ENCODE measurements around the gene NRK. TPM values are rescaled to one million over a fixed set of nuclear protein-coding genes. Genes with fewer than 3 reads are reported as not detected.
"Not testable (repeated sequence)": the region's sequence is repeated elsewhere in the genome, so short reads cannot be mapped to it uniquely, and the experiment has no call there.

The NRK gene
- total RNA-seq, 1 experiment from 2014 or later, result not detected

- Mint-ChIP-seq H3K27ac (ENCODE audit: unreplicated experiment) (no peak overlapping the region), H3K9me3 (ENCODE audit: low read depth, unreplicated experiment) (peaks cover 4% of the 10 kb centered on the region), H3K27me3 (ENCODE audit: unreplicated experiment) (no peaks in the 10 kb centered on the region), H3K4me1 (ENCODE audit: low read depth, unreplicated experiment) (no peaks in the 10 kb centered on the region), H3K36me3 (ENCODE audit: insufficient read depth, unreplicated experiment) (no peaks in the 10 kb centered on the region), H3K4me3 (ENCODE audit: low read depth, unreplicated experiment) (no peak overlapping the region)
- intact Hi-C loops (cut with micrococcal nuclease; ENCODE audit: unreplicated experiment), result no loop called here
- no peak for DNase-seq
- no peak for TF ChIP-seq CTCF (IDR thresholded peaks at IDR 0.05; ENCODE audit: unreplicated experiment)
- CTCF ChIA-PET, result no interaction called here
- no TSS peak for BruUV-seq (replicated peaks)
Observed at GRCh38 chrX:105981772-105982485, 159.6 kb downstream of the NRK start.

- H3K4me3 Mint-ChIP-seq (ENCODE audit: low read depth, unreplicated experiment); BruUV-seq (replicated peaks); intact Hi-C loops (cut with micrococcal nuclease; ENCODE audit: unreplicated experiment); H3K27ac Mint-ChIP-seq (ENCODE audit: unreplicated experiment); H3K27me3 Mint-ChIP-seq (ENCODE audit: unreplicated experiment); H3K9me3 Mint-ChIP-seq (ENCODE audit: low read depth, unreplicated experiment); H3K36me3 Mint-ChIP-seq (ENCODE audit: insufficient read depth, unreplicated experiment); DNase-seq; H3K4me1 Mint-ChIP-seq (ENCODE audit: low read depth, unreplicated experiment); CTCF ChIA-PET: not testable (repeated sequence)
Observed at GRCh38 chrX:105988487-105988886, 166.1 kb downstream of the NRK start.

GRCh38 chrX:105999294-105999693 is 177.0 kb downstream of the NRK start:
- BruUV-seq (replicated peaks), result no TSS peak
- CTCF ChIA-PET, result no interaction called here
- no peaks in the 10 kb centered on the region for H3K4me1 Mint-ChIP-seq (ENCODE audit: low read depth, unreplicated experiment)
- H3K4me3 Mint-ChIP-seq (ENCODE audit: low read depth, unreplicated experiment), result no peak overlapping the region
- H3K27ac Mint-ChIP-seq (ENCODE audit: unreplicated experiment), result no peak overlapping the region
- no peak for DNase-seq
- intact Hi-C loops (cut with micrococcal nuclease; ENCODE audit: unreplicated experiment), result no loop called here
- no peaks in the 10 kb centered on the region for H3K36me3 Mint-ChIP-seq (ENCODE audit: insufficient read depth, unreplicated experiment)
- H3K27me3 Mint-ChIP-seq (ENCODE audit: unreplicated experiment), result no peaks in the 10 kb centered on the region
- H3K9me3 Mint-ChIP-seq (ENCODE audit: low read depth, unreplicated experiment), result no peaks in the 10 kb centered on the region
- no peak for TF ChIP-seq CTCF (IDR thresholded peaks at IDR 0.05; ENCODE audit: unreplicated experiment)

DNA sequence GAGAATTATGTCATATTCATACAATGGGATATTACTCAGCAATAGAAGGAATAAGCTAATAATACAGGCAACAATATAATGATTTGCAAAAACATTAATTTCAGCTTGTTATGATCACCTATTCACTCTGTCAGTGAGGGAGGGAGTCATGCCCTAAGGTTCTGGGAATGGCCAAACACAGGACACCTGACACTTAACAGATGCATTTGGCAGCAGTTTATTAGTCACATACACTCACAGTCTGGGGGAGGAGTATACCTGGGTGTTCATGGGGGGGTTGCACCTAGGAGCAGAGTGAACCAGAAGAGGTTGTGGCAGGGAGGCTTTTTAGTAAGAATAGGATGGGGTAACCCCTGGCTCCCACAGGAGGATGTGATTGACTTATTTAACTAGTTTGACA is 177.9 kb downstream of the NRK start:
- no peaks in the 10 kb centered on the region for H3K9me3 Mint-ChIP-seq (ENCODE audit: low read depth, unreplicated experiment)
- H3K27ac Mint-ChIP-seq (ENCODE audit: unreplicated experiment), result no peak overlapping the region
- H3K27me3 Mint-ChIP-seq (ENCODE audit: unreplicated experiment), result no peaks in the 10 kb centered on the region
- H3K4me3 Mint-ChIP-seq (ENCODE audit: low read depth, unreplicated experiment), result no peak overlapping the region
- CTCF ChIA-PET, result no interaction called here
- H3K4me1 Mint-ChIP-seq (ENCODE audit: low read depth, unreplicated experiment), result no peaks in the 10 kb centered on the region
- no peaks in the 10 kb centered on the region for H3K36me3 Mint-ChIP-seq (ENCODE audit: insufficient read depth, unreplicated experiment)
- intact Hi-C loops (cut with micrococcal nuclease; ENCODE audit: unreplicated experiment), result no loop called here
- BruUV-seq (replicated peaks), result no TSS peak
- no peak for DNase-seq
- TF ChIP-seq CTCF (IDR thresholded peaks at IDR 0.05; ENCODE audit: unreplicated experiment), result no peak

DNA sequence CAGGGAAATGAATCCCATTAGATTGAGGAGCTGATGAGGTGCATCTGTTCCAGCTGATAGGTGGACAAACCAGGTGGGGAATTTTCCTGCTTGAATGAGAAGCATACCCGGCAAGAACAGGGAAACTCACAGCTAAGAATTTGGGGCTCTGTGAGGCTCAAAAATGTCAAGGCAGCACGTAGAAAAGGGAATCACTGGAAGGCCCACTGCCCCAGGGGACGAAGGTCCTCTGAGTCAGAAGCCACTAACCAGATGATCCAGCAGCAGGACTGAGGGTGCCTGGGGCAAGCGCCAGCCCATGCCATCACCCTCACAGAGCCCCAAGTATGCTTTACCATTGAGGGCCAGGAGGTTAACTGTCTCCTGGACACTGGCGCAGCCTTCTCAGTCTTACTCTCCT is 178.3 kb downstream of the NRK start:
- H3K27ac Mint-ChIP-seq (ENCODE audit: unreplicated experiment); H3K27me3 Mint-ChIP-seq (ENCODE audit: unreplicated experiment); intact Hi-C loops (cut with micrococcal nuclease; ENCODE audit: unreplicated experiment); H3K36me3 Mint-ChIP-seq (ENCODE audit: insufficient read depth, unreplicated experiment); CTCF ChIA-PET; H3K4me3 Mint-ChIP-seq (ENCODE audit: low read depth, unreplicated experiment); DNase-seq; H3K4me1 Mint-ChIP-seq (ENCODE audit: low read depth, unreplicated experiment); BruUV-seq (replicated peaks); H3K9me3 Mint-ChIP-seq (ENCODE audit: low read depth, unreplicated experiment): not testable (repeated sequence)

Measured in Calu3 (cell line).